Measurements from ENCODE around the gene HOXA9. TPM values are rescaled to one million over a fixed set of nuclear protein-coding genes. Genes with fewer than 3 reads are reported as not detected.
A peak's percentile ranks its signal among the peaks of the same experiment; 100 is the strongest.

Gene HOXA9
- total and polyA plus RNA-seq, 3 experiments from 2014 or later, result not detected

GRCh38 chr7:27172315-27172774 lies 7.0 kb upstream of the HOXA9 start:
- Mint-ChIP-seq H3K9me3 (peaks cover 0 to 16% (median 5%) of the 10 kb centered on the region in 5 donors), H3K4me3 (peak overlapping the region; percentile 56 to 87 (median 81)), H3K36me3 (no peaks in the 10 kb centered on the region), H3K4me1 (peaks cover 19 to 33% (median 22%) of the 10 kb centered on the region in 3 donors), H3K27ac (peak overlapping the region in 3 of 8 donors; percentile 25 to 82 (median 60)), H3K27me3 (peaks cover 70 to 74% of the 10 kb centered on the region in 2 donors)
- peaks cover 74% of the 10 kb centered on the region for H3K27me3 ChIP-seq (ENCODE audit: insufficient read depth, low read length, poor library complexity, severe bottlenecking)
- H3K9me3 ChIP-seq (ENCODE audit: low read length), result no peaks in the 10 kb centered on the region
- no peak overlapping the region for H3K27ac ChIP-seq (ENCODE audit: low read depth, low read length)
- POLR2A ChIA-PET, result interaction anchor here (0.8 kb wide), 1 partner anchor 14 kb away, joined by 3 read pairs; no protein-coding TSS in a partner anchor
- CTCF ChIA-PET, result interaction anchor here (0.7 to 4.0 kb wide), 7 partner anchors 10 to 485 kb away, joined by 3 to 26 read pairs (median 4); partner anchors contain the start of genes HOXA11 and HOXA6
- H3K36me3 ChIP-seq (ENCODE audit: insufficient read depth, low read length), result no peaks in the 10 kb centered on the region
- no peak overlapping the region for H3K4me3 ChIP-seq (ENCODE audit: low read length)
- peaks cover 31% of the 10 kb centered on the region for H3K4me1 ChIP-seq (ENCODE audit: insufficient read depth, low read length)
- DNase-seq, result peak in 1 of 5 donors; percentile 35

GRCh38 chr7:27171637-27172314 lies 6.4 kb upstream of the HOXA9 start:
- peaks cover 0 to 16% (median 5%) of the 10 kb centered on the region in 5 donors for H3K9me3 Mint-ChIP-seq
- CTCF ChIA-PET, result interaction anchor here (1.5 to 4.0 kb wide), 3 partner anchors 10 to 21 kb away, joined by 3 to 26 read pairs (median 10); partner anchors contain the start of gene HOXA11
- no peaks in the 10 kb centered on the region for H3K9me3 ChIP-seq (ENCODE audit: low read length)
- peak overlapping the region in 3 of 8 donors; percentile 60 to 82 (median 77) for H3K27ac Mint-ChIP-seq
- H3K4me3 ChIP-seq (ENCODE audit: low read length), result no peak overlapping the region
- POLR2A ChIA-PET, result no interaction called here
- no peaks in the 10 kb centered on the region for H3K36me3 Mint-ChIP-seq
- H3K27me3 Mint-ChIP-seq, result peaks cover 75 to 77% of the 10 kb centered on the region in 2 donors
- H3K27me3 ChIP-seq (ENCODE audit: insufficient read depth, low read length, poor library complexity, severe bottlenecking), result peaks cover 79% of the 10 kb centered on the region
- H3K4me1 Mint-ChIP-seq, result peaks cover 19 to 37% (median 24%) of the 10 kb centered on the region in 3 donors
- H3K27ac ChIP-seq (ENCODE audit: low read depth, low read length), result no peak overlapping the region
- DNase-seq, result peak in 1 of 5 donors; percentile 40
- peak overlapping the region; percentile 56 to 87 (median 81) for H3K4me3 Mint-ChIP-seq
- H3K4me1 ChIP-seq (ENCODE audit: insufficient read depth, low read length), result peaks cover 32% of the 10 kb centered on the region
- no peaks in the 10 kb centered on the region for H3K36me3 ChIP-seq (ENCODE audit: insufficient read depth, low read length)

DNA sequence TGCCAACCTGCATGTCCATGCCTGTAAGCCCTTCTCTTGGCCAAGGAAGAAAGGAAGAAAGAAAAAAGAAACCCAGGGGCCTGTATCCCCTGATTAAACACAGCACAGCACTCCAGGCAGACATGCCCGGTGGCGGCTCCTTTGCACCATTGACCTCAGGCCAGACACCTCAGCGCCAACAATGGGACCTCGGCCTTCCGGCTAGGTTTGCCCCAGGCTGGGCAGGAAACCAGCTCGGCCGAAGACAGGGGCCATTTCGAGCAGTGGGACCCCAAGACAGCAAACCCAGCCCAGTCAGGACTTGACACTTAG lies 5.9 kb upstream of the HOXA9 start:
- ChIA-PET CTCF (interaction anchor here (1.5 to 4.0 kb wide), 3 partner anchors 10 to 21 kb away, joined by 3 to 26 read pairs (median 10); partner anchors contain the start of gene HOXA11), POLR2A (no interaction called here)
- peaks cover 77 to 80% of the 10 kb centered on the region in 2 donors for H3K27me3 Mint-ChIP-seq
- peaks cover 84% of the 10 kb centered on the region for H3K27me3 ChIP-seq (ENCODE audit: insufficient read depth, low read length, poor library complexity, severe bottlenecking)
- H3K4me3 Mint-ChIP-seq, result peak overlapping the region in 5 of 7 donors; percentile 7 to 87 (median 63)
- no peak overlapping the region for H3K4me3 ChIP-seq (ENCODE audit: low read length)
- H3K4me1 Mint-ChIP-seq, result peaks cover 19 to 42% (median 26%) of the 10 kb centered on the region in 3 donors
- H3K9me3 Mint-ChIP-seq, result peaks cover 0 to 16% (median 5%) of the 10 kb centered on the region in 5 donors
- H3K4me1 ChIP-seq (ENCODE audit: insufficient read depth, low read length), result peaks cover 37% of the 10 kb centered on the region
- H3K36me3 ChIP-seq (ENCODE audit: insufficient read depth, low read length), result no peaks in the 10 kb centered on the region
- peak overlapping the region in 3 of 8 donors; percentile 12 to 82 (median 77) for H3K27ac Mint-ChIP-seq
- no peaks in the 10 kb centered on the region for H3K9me3 ChIP-seq (ENCODE audit: low read length)
- DNase-seq, result peak in 1 of 5 donors; percentile 32
- no peaks in the 10 kb centered on the region for H3K36me3 Mint-ChIP-seq
- H3K27ac ChIP-seq (ENCODE audit: low read depth, low read length), result no peak overlapping the region

DNA sequence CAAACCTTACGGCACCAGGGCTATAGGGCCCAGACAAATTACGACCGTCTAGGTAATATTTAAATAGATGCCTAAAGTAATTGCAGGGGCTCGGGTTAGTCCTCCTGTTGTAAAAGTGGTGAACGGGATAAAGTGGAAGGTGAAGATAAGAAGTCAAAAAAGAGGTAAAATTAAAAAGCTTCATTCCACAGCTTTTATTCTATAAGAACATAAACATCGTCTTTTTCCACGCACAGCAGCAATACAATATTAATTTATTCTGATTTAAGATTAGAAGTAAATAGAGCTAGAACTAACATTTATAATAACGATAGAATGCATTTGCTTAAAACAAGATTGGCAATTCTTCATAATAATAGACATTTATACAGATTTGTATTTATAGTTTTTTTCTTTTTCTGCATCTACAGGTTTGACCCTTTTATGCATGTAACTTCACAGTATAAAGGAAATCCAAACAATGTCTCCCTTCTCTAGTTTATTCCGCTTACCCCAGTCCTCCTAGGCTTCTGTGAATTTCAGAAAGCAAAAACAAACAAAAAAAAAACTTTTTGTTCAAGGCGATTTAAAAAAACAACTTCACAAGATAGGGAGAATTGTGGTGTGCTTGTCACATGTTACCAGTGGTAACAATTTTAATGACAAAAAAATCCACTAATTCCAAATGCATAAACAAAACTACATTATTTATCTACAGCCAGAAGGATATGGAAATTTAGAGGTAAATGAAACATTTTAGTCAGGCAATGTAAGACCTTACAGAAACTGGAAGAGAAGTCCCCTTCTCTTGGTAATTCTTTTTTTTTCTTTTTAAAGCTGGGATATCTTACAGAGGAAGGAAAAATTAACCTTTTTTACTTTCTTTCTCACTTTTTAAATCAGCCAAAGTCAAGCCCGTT lies 5.3 kb upstream of the HOXA9 start:
- ChIA-PET POLR2A (no interaction called here), CTCF (interaction anchor here (1.0 to 4.0 kb wide), 5 partner anchors 9 to 25 kb away, joined by 3 to 26 read pairs (median 4); no protein-coding TSS in a partner anchor)
- Mint-ChIP-seq H3K9me3 (peaks cover 0 to 19% (median 5%) of the 10 kb centered on the region in 5 donors), H3K27me3 (peaks cover 75 to 80% of the 10 kb centered on the region in 2 donors), H3K27ac (peak overlapping the region in 1 of 8 donors; percentile 82), H3K36me3 (no peaks in the 10 kb centered on the region), H3K4me1 (peaks cover 23 to 46% (median 29%) of the 10 kb centered on the region in 3 donors), H3K4me3 (peak overlapping the region in 3 of 7 donors; percentile 2 to 87 (median 9))
- DNase-seq, result no peak
- Histone ChIP-seq H3K9me3 (ENCODE audit: low read length) (no peaks in the 10 kb centered on the region), H3K27ac (ENCODE audit: low read depth, low read length) (no peak overlapping the region), H3K27me3 (ENCODE audit: insufficient read depth, low read length, poor library complexity, severe bottlenecking) (peaks cover 90% of the 10 kb centered on the region), H3K4me3 (ENCODE audit: low read length) (no peak overlapping the region), H3K36me3 (ENCODE audit: insufficient read depth, low read length) (no peaks in the 10 kb centered on the region), H3K4me1 (ENCODE audit: insufficient read depth, low read length) (peaks cover 43% of the 10 kb centered on the region)

DNA sequence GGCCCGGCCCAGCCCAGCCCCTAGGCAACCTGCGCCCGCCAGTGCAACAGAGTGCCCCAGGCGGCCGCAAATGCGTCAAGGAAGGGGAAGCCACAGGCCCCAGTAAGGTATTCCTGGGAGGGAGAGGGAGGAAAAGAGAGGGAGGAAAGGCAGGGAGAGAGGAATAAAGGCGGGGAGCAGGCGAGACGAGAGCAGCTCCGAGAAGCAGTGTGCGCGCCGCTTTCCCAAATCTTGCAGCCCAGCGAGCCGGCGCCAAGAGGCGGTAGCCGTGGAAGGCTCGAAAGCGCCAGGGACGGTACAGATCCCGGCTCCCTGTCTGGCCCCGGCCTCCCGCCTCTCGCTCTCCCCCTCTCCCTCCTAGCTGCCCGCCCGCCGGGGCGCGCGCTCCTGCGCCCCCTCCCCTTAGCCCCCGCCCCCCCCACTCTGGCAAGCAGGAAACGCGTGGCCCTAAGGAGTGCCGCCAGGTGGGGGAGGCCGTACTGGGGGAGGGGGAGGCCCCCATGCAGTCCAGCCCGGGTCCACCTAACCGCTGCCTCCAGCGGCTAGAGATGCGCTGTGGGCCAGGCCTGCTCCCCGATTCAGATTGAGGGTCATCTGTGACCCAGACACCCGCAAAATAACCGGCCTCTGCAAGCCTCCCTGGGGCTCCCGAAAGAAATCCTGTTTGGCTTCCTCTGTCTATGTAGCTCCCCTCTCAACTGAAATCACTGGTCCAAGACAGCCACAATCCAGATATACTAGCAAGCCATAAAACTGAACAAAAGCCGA lies 4.5 kb upstream of the HOXA9 start:
- Mint-ChIP-seq H3K4me1 (peaks cover 27 to 47% (median 30%) of the 10 kb centered on the region in 3 donors), H3K36me3 (no peaks in the 10 kb centered on the region), H3K27me3 (peaks cover 71 to 79% of the 10 kb centered on the region in 2 donors), H3K4me3 (peak overlapping the region in 4 of 7 donors; percentile 9 to 77 (median 45)), H3K27ac (peak overlapping the region in 2 of 8 donors; percentile 39 to 82), H3K9me3 (peaks cover 0 to 18% (median 5%) of the 10 kb centered on the region in 5 donors)
- peaks cover 51% of the 10 kb centered on the region for H3K4me1 ChIP-seq (ENCODE audit: insufficient read depth, low read length)
- no peak overlapping the region for H3K27ac ChIP-seq (ENCODE audit: low read depth, low read length)
- no peak overlapping the region for H3K4me3 ChIP-seq (ENCODE audit: low read length)
- H3K27me3 ChIP-seq (ENCODE audit: insufficient read depth, low read length, poor library complexity, severe bottlenecking), result peaks cover 92% of the 10 kb centered on the region
- no peaks in the 10 kb centered on the region for H3K36me3 ChIP-seq (ENCODE audit: insufficient read depth, low read length)
- no peaks in the 10 kb centered on the region for H3K9me3 ChIP-seq (ENCODE audit: low read length)
- peak in 1 of 5 donors; percentile 36 for DNase-seq
- ChIA-PET POLR2A (no interaction called here), CTCF (interaction anchor here (1.0 to 4.0 kb wide), 5 partner anchors 8 to 26 kb away, joined by 3 to 26 read pairs (median 9); no protein-coding TSS in a partner anchor)

- no peaks in the 10 kb centered on the region for H3K36me3 ChIP-seq (ENCODE audit: insufficient read depth, low read length)
- H3K4me1 ChIP-seq (ENCODE audit: insufficient read depth, low read length), result peaks cover 47% of the 10 kb centered on the region
- Mint-ChIP-seq H3K9me3 (peaks cover 0 to 18% (median 5%) of the 10 kb centered on the region in 5 donors), H3K36me3 (no peaks in the 10 kb centered on the region), H3K4me3 (peak overlapping the region in 6 of 7 donors; percentile 23 to 71 (median 30)), H3K4me1 (peaks cover 27 to 41% (median 31%) of the 10 kb centered on the region in 3 donors), H3K27ac (peak overlapping the region in 4 of 8 donors; percentile 2 to 62 (median 32)), H3K27me3 (peaks cover 82 to 86% of the 10 kb centered on the region in 2 donors)
- H3K27ac ChIP-seq (ENCODE audit: low read depth, low read length), result no peak overlapping the region
- peak in 1 of 5 donors; percentile 47 for DNase-seq
- no peak overlapping the region for H3K4me3 ChIP-seq (ENCODE audit: low read length)
- H3K9me3 ChIP-seq (ENCODE audit: low read length), result no peaks in the 10 kb centered on the region
- CTCF ChIA-PET, result interaction anchor here (1.4 to 3.3 kb wide), 4 partner anchors 9 to 27 kb away, joined by 4 to 16 read pairs (median 6); no protein-coding TSS in a partner anchor
- peaks cover 95% of the 10 kb centered on the region for H3K27me3 ChIP-seq (ENCODE audit: insufficient read depth, low read length, poor library complexity, severe bottlenecking)
- POLR2A ChIA-PET, result no interaction called here
Measured at GRCh38 chr7:27168265-27168947, 3.1 kb upstream of the HOXA9 start.

Data from CD8-positive, alpha-beta memory T cell (primary cell).